PFSK-1 (cell line): ENCODE measurements around the gene HOTAIR.

Experiments used
- POLR2AphosphoS5 ChIP-seq: IDR thresholded peaks from 2 replicates; pipeline ENCODE4 v1.6.1; 2012; ENCODE audit warnings: low read depth, mild to moderate bottlenecking, control low read depth, low read length, moderate library complexity
- REST ChIP-seq, 2 experiments: IDR thresholded peaks; 2 replicates each; pipeline versions ENCODE4 v1.6.1 to v1.8.0; 2011 to 2012; ENCODE audit warnings: low read depth in 2 of 2, low read length in 2 of 2, control low read depth in 1 of 2, inconsistent platforms in 1 of 2, mild to moderate bottlenecking in 1 of 2, moderate library complexity in 1 of 2; ENCODE audit not compliant: insufficient read depth in 1 of 2
- TAF1 ChIP-seq: IDR thresholded peaks from 2 replicates; pipeline ENCODE4 v1.6.1; 2012; ENCODE audit warnings: low read length, control low read depth, borderline replicate concordance; ENCODE audit not compliant: insufficient read depth

- TF ChIP-seq REST (IDR thresholded peaks at IDR 0.05; ENCODE audit: insufficient read depth in 1 of 2, low read depth in 2 of 2, low read length in 2 of 2) (no peak), POLR2AphosphoS5 (no peak), TAF1 (no peak)
These were observed 12.1 kb upstream of the HOTAIR start for GRCh38 chr12:53986686-53987483.
